Measurements from ENCODE around the gene KCNJ6. TPM values are rescaled to one million over a fixed set of nuclear protein-coding genes. Genes with fewer than 3 reads are reported as not detected.

Gene KCNJ6
- polyA plus RNA-seq, 1 of the 3 experiments (the other 2 are of a cell fraction): not detected

DNA sequence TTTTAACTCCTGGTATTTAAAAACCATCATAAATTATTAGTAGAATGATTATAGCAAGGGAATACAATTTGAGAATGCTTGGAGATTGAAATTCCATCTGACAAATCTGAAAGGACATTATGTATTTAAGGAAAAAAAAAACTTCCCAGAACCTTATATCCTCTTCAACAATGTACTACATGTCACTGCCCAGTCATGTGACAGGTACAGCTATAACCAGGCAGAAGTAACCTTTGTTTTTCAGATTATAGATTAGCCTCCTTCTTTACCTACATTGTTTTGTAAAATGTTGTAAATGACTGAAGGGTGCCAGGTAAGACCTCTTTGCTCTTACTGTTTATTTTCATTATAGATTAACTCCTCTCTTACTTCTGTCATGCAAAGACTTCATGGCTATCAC is 96.9 kb downstream of the KCNJ6 start (continued):
- TF ChIP-seq FOSL2 (IDR thresholded peaks at IDR 0.05; ENCODE audit: borderline replicate concordance, low read depth) (no peak), SIN3A (IDR thresholded peaks at IDR 0.05; ENCODE audit: borderline replicate concordance, low read depth, low read length) (no peak), ELF1 (IDR thresholded peaks at IDR 0.05) (no peak), MXI1 (IDR thresholded peaks at IDR 0.05; ENCODE audit: low read depth, low read length) (no peak), SMC3 (IDR thresholded peaks at IDR 0.05; ENCODE audit: low read depth, low read length) (no peak)
- TF ChIP-seq, protein P1, sequence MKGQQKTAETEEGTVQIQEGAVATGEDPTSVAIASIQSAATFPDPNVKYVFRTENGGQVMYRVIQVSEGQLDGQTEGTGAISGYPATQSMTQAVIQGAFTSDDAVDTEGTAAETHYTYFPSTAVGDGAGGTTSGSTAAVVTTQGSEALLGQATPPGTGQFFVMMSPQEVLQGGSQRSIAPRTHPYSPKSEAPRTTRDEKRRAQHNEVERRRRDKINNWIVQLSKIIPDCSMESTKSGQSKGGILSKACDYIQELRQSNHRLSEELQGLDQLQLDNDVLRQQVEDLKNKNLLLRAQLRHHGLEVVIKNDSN (IDR thresholded peaks at IDR 0.05; ENCODE audit: borderline replicate concordance, low read depth): no peak

DNA sequence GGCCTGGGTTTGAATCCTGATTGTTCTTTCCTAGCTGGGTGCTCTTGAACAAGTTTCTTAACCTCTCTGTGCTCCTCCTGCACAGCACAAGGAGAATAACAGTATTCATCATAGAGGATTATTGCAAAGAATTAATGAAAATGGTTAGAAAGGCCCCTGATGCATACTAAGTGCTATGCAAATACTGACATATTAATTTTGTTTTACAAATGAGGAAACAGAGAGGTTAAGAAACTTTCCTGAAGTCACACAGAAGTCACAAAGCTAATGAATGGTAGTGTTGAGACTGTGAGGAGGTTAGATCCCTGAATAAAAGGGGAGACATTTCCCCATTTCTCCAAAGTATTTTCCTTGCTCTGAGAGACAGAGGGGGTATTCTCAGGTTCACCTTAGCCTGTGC is 99.0 kb downstream of the KCNJ6 start:
- POLR2A ChIA-PET: no interaction called here
- Histone ChIP-seq H3K79me2 (ENCODE audit: insufficient read depth) (no peaks in the 10 kb centered on the region), H3K27ac (ENCODE audit: low read depth in 2 of 2, low read length in 1 of 2) (no peak overlapping the region), H3K9me3 (no peaks in the 10 kb centered on the region), H3K9ac (no peak overlapping the region), H4K20me1 (ENCODE audit: insufficient read depth) (no peaks in the 10 kb centered on the region), H3K4me2 (no peak overlapping the region), H2AFZ (ENCODE audit: low read depth) (no peak overlapping the region), H3K9me2 (no peaks in the 10 kb centered on the region), H3K4me1 (ENCODE audit: control insufficient read depth in 1 of 2, insufficient read depth in 2 of 2, low read depth in 1 of 2, low read length in 1 of 2) (no peaks in the 10 kb centered on the region), H3K4me3 (ENCODE audit: low read depth in 2 of 2, low read length in 1 of 2) (no peak overlapping the region), H3F3A (replicated peaks; ENCODE audit: insufficient read depth) (no peaks in the 10 kb centered on the region), H3K36me3 (replicated peaks in 1 of 2; ENCODE audit: control insufficient read depth in 1 of 2, insufficient read depth in 2 of 2, low read length in 1 of 2) (no peaks in the 10 kb centered on the region), H3K27me3 (ENCODE audit: insufficient read depth) (no peaks in the 10 kb centered on the region; the same call in 1 of the 2 replicates)
- DNase-seq: no peak
- TF ChIP-seq, protein P2, sequence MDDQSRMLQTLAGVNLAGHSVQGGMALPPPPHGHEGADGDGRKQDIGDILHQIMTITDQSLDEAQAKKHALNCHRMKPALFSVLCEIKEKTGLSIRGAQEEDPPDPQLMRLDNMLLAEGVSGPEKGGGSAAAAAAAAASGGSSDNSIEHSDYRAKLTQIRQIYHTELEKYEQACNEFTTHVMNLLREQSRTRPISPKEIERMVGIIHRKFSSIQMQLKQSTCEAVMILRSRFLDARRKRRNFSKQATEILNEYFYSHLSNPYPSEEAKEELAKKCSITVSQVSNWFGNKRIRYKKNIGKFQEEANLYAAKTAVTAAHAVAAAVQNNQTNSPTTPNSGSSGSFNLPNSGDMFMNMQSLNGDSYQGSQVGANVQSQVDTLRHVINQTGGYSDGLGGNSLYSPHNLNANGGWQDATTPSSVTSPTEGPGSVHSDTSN (IDR thresholded peaks at IDR 0.05): no peak
- TF ChIP-seq YY1 (IDR thresholded peaks at IDR 0.05; ENCODE audit: low read depth) (no peak), ELF1 (IDR thresholded peaks at IDR 0.05) (no peak), TAF1 (IDR thresholded peaks at IDR 0.05; ENCODE audit: borderline replicate concordance, low read depth, low read length) (no peak), RCOR1 (IDR thresholded peaks at IDR 0.05; ENCODE audit: low read length) (no peak), POLR2AphosphoS5 (IDR thresholded peaks at IDR 0.05; ENCODE audit: low read depth, low read length) (no peak), NRF1 (IDR thresholded peaks at IDR 0.05; ENCODE audit: low read depth, low read length) (no peak), SMC3 (IDR thresholded peaks at IDR 0.05; ENCODE audit: low read depth, low read length) (no peak), TCF12 (IDR thresholded peaks at IDR 0.05) (no peak), RAD21 (IDR thresholded peaks at IDR 0.05; ENCODE audit: low read length) (no peak)
- TF ChIP-seq, protein P1 (IDR thresholded peaks at IDR 0.05; ENCODE audit: borderline replicate concordance, low read depth): no peak
- CTCF ChIA-PET: no interaction called here

DNA sequence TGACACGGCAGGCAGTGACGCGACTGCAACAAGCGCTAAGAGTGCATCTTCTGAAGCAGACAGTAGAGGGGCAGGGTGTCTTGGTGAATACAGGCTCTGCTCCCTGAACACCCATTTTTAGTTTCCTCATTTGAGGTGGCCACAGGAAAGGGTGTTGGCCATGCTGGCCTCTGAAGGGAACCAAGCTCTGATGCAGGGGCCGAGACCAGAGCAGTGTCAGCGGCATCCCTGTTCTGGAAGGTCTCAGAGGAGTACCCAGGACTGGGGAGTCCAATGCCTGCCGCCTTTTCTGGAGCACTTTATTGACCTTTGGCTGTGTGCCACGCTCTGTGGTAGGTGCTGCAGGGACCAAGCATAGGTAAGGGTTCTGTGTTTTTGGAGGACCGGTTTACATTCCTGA is 100.4 kb downstream of the KCNJ6 start:
- no peak for DNase-seq
- Histone ChIP-seq H3K9me3 (no peaks in the 10 kb centered on the region), H3F3A (replicated peaks; ENCODE audit: insufficient read depth) (no peaks in the 10 kb centered on the region), H3K27me3 (ENCODE audit: insufficient read depth) (no peaks in the 10 kb centered on the region; the same call in 1 of the 2 replicates), H4K20me1 (ENCODE audit: insufficient read depth) (no peaks in the 10 kb centered on the region), H3K4me3 (ENCODE audit: low read depth in 2 of 2, low read length in 1 of 2) (no peak overlapping the region), H3K36me3 (replicated peaks in 1 of 2; ENCODE audit: control insufficient read depth in 1 of 2, insufficient read depth in 2 of 2, low read length in 1 of 2) (no peaks in the 10 kb centered on the region), H2AFZ (ENCODE audit: low read depth) (no peak overlapping the region), H3K27ac (ENCODE audit: low read depth in 2 of 2, low read length in 1 of 2) (no peak overlapping the region), H3K4me1 (ENCODE audit: control insufficient read depth in 1 of 2, insufficient read depth in 2 of 2, low read depth in 1 of 2, low read length in 1 of 2) (no peaks in the 10 kb centered on the region), H3K79me2 (ENCODE audit: insufficient read depth) (no peaks in the 10 kb centered on the region), H3K9ac (no peak overlapping the region), H3K4me2 (no peak overlapping the region), H3K9me2 (no peaks in the 10 kb centered on the region)
- no peak for TF ChIP-seq TAF1 (IDR thresholded peaks at IDR 0.05; ENCODE audit: borderline replicate concordance, low read depth, low read length)
- no peak for TF ChIP-seq NRF1 (IDR thresholded peaks at IDR 0.05; ENCODE audit: low read depth, low read length)
- TF ChIP-seq JUND (IDR thresholded peaks at IDR 0.05): no peak
- TF ChIP-seq GABPA (IDR thresholded peaks at IDR 0.05; ENCODE audit: low read depth): no peak
- TF ChIP-seq, protein P2 (IDR thresholded peaks at IDR 0.05): no peak
- TF ChIP-seq ELF1 (IDR thresholded peaks at IDR 0.05): no peak
- no peak for TF ChIP-seq RFX5 (IDR thresholded peaks at IDR 0.05; ENCODE audit: low read length)
- TF ChIP-seq RCOR1 (IDR thresholded peaks at IDR 0.05; ENCODE audit: low read length): no peak
- no peak for TF ChIP-seq FOXJ3 (CRISPR knock-in tag; IDR thresholded peaks at IDR 0.05)
- TF ChIP-seq MXI1 (IDR thresholded peaks at IDR 0.05; ENCODE audit: low read depth, low read length): no peak
- no peak for TF ChIP-seq FOXM1 (IDR thresholded peaks at IDR 0.05; ENCODE audit: low read depth)
- 64% methylated on average over 7 of the region's 9 CpGs for WGBS (ENCODE audit: low lambda C conversion rate)
- CTCF ChIA-PET: no interaction called here
- POLR2A ChIA-PET: no interaction called here
